Esophagus squamous epithelium (tissue), 5 donors: ENCODE data around the gene PRKG1. TPM values are rescaled to one million over a fixed set of nuclear protein-coding genes. Genes with fewer than 3 reads are reported as not detected.
"Not testable (repeated sequence)": the region's sequence is repeated elsewhere in the genome, so short reads cannot be mapped to it uniquely, and the experiment has no call there.

Source experiments
- DNase-seq: peaks from one replicate; lab custom pipeline; 2025; lab: John Stamatoyannopoulos, UW
- H3K27ac ChIP-seq, 4 donors: fragments of 200-600 bp; sonication (generic); one replicate each; pipeline ENCODE4 v1.5.1; 2016 to 2019; ENCODE audit warnings: mild to moderate bottlenecking in 1 of 4
- H3K27me3 ChIP-seq, 4 donors: fragments of 200-600 bp; sonication (generic); 1 replicate in 3 of 4; 2 replicates in 1 of 4; pipeline versions ENCODE4 v1.5.1 to v1.6.0; 2017 to 2021; ENCODE audit warnings: antibody characterized with exemption in 1 of 4
- H3K36me3 ChIP-seq, 3 donors: fragments of 200-600 bp; sonication (generic); one replicate each; pipeline ENCODE4 v1.5.1; 2016 to 2019
- H3K4me1 ChIP-seq, 3 donors: fragments of 200-600 bp; sonication (generic); one replicate each; pipeline ENCODE4 v1.5.1; 2017 to 2019
- H3K4me3 ChIP-seq, 4 donors: fragments of 200-600 bp; sonication (generic); 1 replicate in 3 of 4; 2 replicates in 1 of 4; pipeline ENCODE4 v1.5.1; 2016 to 2019; ENCODE audit warnings: mild to moderate bottlenecking in 2 of 4, moderate library complexity in 1 of 4
- H3K9me3 ChIP-seq, 3 donors: fragments of 200-600 bp; sonication (generic); one replicate each; pipeline ENCODE4 v1.5.1; 2016 to 2019
- CTCF ChIP-seq, 6 experiments: fragments of 450-650 bp in 4 of 6; fragments of 200-600 bp in 2 of 6; sonication (generic) in 2 of 6; IDR thresholded peaks; one replicate each; pipeline ENCODE4 v1.5.1; 2016 to 2019; ENCODE audit warnings: antibody characterized with exemption in 6 of 6, mild to moderate bottlenecking in 4 of 6, moderate library complexity in 4 of 6
- POLR2A ChIP-seq, 4 donors: fragments of 450-650 bp; IDR thresholded peaks; one replicate each; pipeline ENCODE4 v1.6.1; 2017; ENCODE audit warnings: antibody characterized with exemption in 4 of 4, mild to moderate bottlenecking in 4 of 4, moderate library complexity in 3 of 4
- WGBS, 2 donors: methylation state at CpG; one replicate each; pipeline ENCODE4 v1.1.5; 2018; 5-methylcytosine and 5-hydroxymethylcytosine counted together
- intact Hi-C: fragments of 100-400 bp; cut with DNase I; formaldehyde crosslinking; loops from one replicate; pipeline ENCODE4 v1.15.0; 2022
- total RNA-seq, 4 donors: library from RNA; depleted of rRNA; stranded (reverse); fragments of >200 nt; gene quantifications; one replicate each; pipeline ENCODE4 v1.1.0, GENCODE V29; 2016
- donor health status: DM: yes; HTN: yes; CAD: no.

The PRKG1 gene
- total RNA-seq, 4 donors from 2014 or later, result 2.0 to 10.9 (median 3.8) TPM

GRCh38 chr10:51569467-51569866, 495.2 kb downstream of the PRKG1 start:
- Histone ChIP-seq H3K36me3 (no peaks in the 10 kb centered on the region), H3K27ac (no peak overlapping the region), H3K27me3 (no peaks in the 10 kb centered on the region), H3K9me3 (no peaks in the 10 kb centered on the region), H3K4me3 (no peak overlapping the region), H3K4me1 (no peaks in the 10 kb centered on the region)
- no peak for DNase-seq
- WGBS, 2 donors, result 57 to 70% methylated on average over 3 of the region's 3 CpGs
- TF ChIP-seq CTCF (IDR thresholded peaks at IDR 0.05), result no peak
- TF ChIP-seq POLR2A (IDR thresholded peaks at IDR 0.05), result no peak
- intact Hi-C loops, result no loop called here

GRCh38 chr10:51574248-51575048, 500.2 kb downstream of the PRKG1 start:
- no peak for DNase-seq
- Histone ChIP-seq H3K4me3 (no peak overlapping the region), H3K9me3 (no peaks in the 10 kb centered on the region), H3K36me3 (no peaks in the 10 kb centered on the region), H3K27ac (no peak overlapping the region), H3K27me3 (no peaks in the 10 kb centered on the region), H3K4me1 (no peaks in the 10 kb centered on the region)
- TF ChIP-seq POLR2A (IDR thresholded peaks at IDR 0.05) (no peak), CTCF (IDR thresholded peaks at IDR 0.05) (no peak)
- WGBS, 2 donors, result 76 to 79% methylated on average over 2 of the region's 2 CpGs
- intact Hi-C loops, result no loop called here

DNA sequence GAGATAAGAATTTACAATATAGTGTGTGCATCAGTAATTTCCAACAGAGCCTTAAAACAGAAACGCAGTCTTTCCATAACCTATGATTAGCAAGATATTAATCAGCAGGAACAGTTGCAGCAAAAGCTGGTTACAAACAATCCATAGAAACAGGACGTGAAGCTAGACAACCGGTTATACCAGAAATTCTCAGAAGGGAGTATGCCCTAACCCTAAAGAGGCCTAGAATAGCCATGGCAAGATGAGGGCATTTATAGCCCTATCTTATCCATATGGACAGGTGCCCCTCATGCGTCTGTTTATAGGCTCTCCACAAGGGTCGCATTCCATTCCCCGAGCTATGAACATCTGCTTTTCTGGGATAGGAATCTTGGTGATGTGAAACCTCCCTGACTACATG, 506.9 kb downstream of the PRKG1 start:
- H3K4me3 ChIP-seq, H3K9me3 ChIP-seq, DNase-seq, H3K27ac ChIP-seq, H3K4me1 ChIP-seq, H3K36me3 ChIP-seq, H3K27me3 ChIP-seq, intact Hi-C loops: not testable (repeated sequence)
- WGBS, 2 donors, result 78 to 85% methylated on average over 6 of the region's 6 CpGs

DNA sequence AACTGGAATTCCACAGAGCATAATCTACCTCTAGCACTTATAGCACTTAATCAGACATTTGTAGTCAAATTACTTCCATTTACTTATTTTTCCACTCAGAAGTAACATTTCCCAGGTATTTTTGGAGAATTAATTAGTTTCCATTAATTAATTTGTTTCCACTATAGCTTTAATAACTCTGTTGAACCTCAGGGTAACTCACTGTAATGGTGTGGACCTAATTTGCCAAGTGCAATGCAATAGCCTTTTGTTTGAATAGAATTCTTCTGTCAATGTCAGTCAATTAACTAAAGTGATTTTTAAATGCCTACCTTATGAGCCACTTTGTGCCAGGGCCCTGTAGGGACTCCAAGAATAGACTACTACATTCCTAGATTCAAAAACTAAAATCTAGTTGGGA, 509.7 kb downstream of the PRKG1 start:
- Histone ChIP-seq H3K27ac (no peak overlapping the region), H3K9me3 (no peaks in the 10 kb centered on the region), H3K36me3 (no peaks in the 10 kb centered on the region), H3K4me1 (no peaks in the 10 kb centered on the region), H3K4me3 (no peak overlapping the region), H3K27me3 (no peaks in the 10 kb centered on the region)
- DNase-seq, result no peak
- no peak for TF ChIP-seq CTCF (IDR thresholded peaks at IDR 0.05)
- TF ChIP-seq POLR2A (IDR thresholded peaks at IDR 0.05), result no peak
- intact Hi-C loops, result no loop called here

GRCh38 chr10:51585742-51586141, 511.5 kb downstream of the PRKG1 start:
- Histone ChIP-seq H3K36me3 (no peaks in the 10 kb centered on the region), H3K4me1 (no peaks in the 10 kb centered on the region), H3K9me3 (no peaks in the 10 kb centered on the region), H3K4me3 (no peak overlapping the region), H3K27ac (no peak overlapping the region), H3K27me3 (no peaks in the 10 kb centered on the region)
- DNase-seq, result no peak
- intact Hi-C loops, result no loop called here
- 76 to 84% methylated on average over 7 of the region's 7 CpGs for WGBS, 2 donors
- no peak for TF ChIP-seq CTCF (IDR thresholded peaks at IDR 0.05)
- TF ChIP-seq POLR2A (IDR thresholded peaks at IDR 0.05), result no peak
